ENCODE results near the gene CPEB4. TPM values are rescaled to one million over a fixed set of nuclear protein-coding genes. Genes with fewer than 3 reads are reported as not detected.
A peak's percentile ranks its signal among the peaks of the same experiment; 100 is the strongest.

The CPEB4 gene
- total RNA-seq, 4 donors from 2014 or later: 20.1 to 26.6 (median 24.2) TPM

DNA sequence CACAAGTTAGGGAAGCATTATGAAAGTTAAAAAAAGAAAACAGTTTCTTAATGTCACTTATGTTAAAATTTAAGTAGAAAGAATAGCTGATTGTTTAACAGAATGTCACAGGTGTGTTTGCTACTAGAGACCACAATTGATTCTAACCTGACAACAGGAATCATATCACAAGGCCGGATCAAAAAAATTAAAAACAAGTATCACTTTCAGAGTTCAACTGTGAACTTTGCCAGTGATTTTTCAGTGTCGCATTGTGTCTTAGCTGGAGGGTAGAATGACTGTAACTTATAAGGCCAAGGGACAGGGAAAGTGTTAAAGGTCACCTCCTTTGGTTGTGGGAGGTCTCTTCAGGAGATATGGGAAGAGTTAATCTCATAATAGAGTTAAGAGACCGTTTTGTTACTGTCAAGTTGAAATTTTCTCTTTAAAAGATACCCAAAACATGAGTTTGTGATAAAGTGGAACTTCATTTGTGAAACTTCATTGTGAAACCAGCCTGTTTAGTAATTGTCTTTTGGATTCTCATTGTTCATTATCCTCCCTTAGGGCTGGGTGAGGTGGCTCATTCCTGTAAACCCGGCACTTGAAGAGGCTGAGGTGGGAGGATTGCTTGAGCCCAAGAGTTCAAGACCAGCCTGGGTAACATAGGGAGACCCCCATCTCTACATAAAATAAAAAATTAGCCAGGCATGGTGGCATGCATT, 40.9 kb downstream of the CPEB4 start:
- no peaks in the 10 kb centered on the region for H3K36me3 ChIP-seq
- H3K27ac ChIP-seq: no peak overlapping the region
- H3K4me3 ChIP-seq: no peak overlapping the region
- TF ChIP-seq, protein P1, sequence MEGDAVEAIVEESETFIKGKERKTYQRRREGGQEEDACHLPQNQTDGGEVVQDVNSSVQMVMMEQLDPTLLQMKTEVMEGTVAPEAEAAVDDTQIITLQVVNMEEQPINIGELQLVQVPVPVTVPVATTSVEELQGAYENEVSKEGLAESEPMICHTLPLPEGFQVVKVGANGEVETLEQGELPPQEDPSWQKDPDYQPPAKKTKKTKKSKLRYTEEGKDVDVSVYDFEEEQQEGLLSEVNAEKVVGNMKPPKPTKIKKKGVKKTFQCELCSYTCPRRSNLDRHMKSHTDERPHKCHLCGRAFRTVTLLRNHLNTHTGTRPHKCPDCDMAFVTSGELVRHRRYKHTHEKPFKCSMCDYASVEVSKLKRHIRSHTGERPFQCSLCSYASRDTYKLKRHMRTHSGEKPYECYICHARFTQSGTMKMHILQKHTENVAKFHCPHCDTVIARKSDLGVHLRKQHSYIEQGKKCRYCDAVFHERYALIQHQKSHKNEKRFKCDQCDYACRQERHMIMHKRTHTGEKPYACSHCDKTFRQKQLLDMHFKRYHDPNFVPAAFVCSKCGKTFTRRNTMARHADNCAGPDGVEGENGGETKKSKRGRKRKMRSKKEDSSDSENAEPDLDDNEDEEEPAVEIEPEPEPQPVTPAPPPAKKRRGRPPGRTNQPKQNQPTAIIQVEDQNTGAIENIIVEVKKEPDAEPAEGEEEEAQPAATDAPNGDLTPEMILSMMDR (IDR thresholded peaks at IDR 0.05): no peak
- TF ChIP-seq EP300 (IDR thresholded peaks at IDR 0.05) (no peak), POLR2A (IDR thresholded peaks at IDR 0.05) (no peak)
- H3K9me3 ChIP-seq: no peaks in the 10 kb centered on the region
- DNase-seq (ENCODE audit: low spot score in 2 of 2): no peak
- no peaks in the 10 kb centered on the region for H3K27me3 ChIP-seq
- 63 to 74% methylated on average over 4 of the region's 4 CpGs for WGBS, 2 donors
- peaks cover 0 to 25% (median 5%) of the 10 kb centered on the region in 4 donors for H3K4me1 ChIP-seq

DNA sequence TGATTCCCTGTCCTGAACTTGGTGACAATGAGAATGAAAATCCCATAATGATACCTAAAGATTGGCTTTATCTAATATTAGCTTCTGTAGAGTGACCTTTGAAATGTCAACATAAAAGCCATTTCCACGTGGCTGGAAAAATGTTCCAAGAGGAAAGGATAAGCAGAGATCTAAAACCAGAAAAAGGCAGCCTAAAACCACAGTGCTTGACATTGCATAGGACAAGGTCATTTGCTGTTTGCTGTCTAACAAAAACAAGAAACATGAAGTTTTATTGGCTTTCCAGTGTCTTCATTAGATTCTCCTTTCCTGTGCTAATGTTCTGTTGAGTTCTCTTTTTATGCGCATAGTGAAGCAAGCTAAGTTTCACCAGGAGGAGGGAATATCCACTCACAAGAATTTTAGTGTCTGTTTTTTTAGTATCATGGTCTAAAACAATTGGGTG, 44.6 kb downstream of the CPEB4 start:
- H3K4me1 ChIP-seq: no peaks in the 10 kb centered on the region
- no peaks in the 10 kb centered on the region for H3K27me3 ChIP-seq
- TF ChIP-seq, protein P1 (IDR thresholded peaks at IDR 0.05): no peak
- no peak for TF ChIP-seq EP300 (IDR thresholded peaks at IDR 0.05)
- no peak for DNase-seq (ENCODE audit: low spot score in 2 of 2)
- no peak overlapping the region for H3K27ac ChIP-seq
- H3K9me3 ChIP-seq: no peaks in the 10 kb centered on the region
- no peaks in the 10 kb centered on the region for H3K36me3 ChIP-seq
- WGBS, 2 donors: 53 to 62% methylated on average over 2 of the region's 2 CpGs
- H3K4me3 ChIP-seq: no peak overlapping the region

DNA sequence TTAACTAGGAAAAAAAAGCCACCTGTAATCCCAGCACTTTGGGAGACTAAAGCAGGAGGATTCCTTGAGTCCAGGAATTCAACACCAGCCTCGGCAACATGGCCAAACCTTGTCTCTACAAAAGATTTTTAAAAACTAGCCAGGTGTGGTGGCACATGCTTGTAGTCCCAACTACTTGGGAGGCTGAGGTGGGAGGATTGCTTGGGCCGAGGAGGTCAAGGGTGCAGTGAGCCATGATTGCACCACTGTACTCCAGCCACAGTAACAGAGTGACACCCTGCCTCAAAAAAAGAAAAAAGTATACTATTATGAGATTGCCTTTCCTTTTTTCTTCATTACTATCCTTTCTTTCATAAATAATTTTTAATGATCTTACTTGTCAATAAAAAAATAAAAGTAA, 45.8 kb downstream of the CPEB4 start:
- H3K9me3 ChIP-seq: no peaks in the 10 kb centered on the region
- no peaks in the 10 kb centered on the region for H3K27me3 ChIP-seq
- no peak overlapping the region for H3K27ac ChIP-seq
- no peak overlapping the region for H3K4me3 ChIP-seq
- TF ChIP-seq POLR2A (IDR thresholded peaks at IDR 0.05) (no peak), EP300 (IDR thresholded peaks at IDR 0.05) (no peak)
- TF ChIP-seq, protein P1 (IDR thresholded peaks at IDR 0.05): no peak
- DNase-seq (ENCODE audit: low spot score in 2 of 2): no peak
- 70 to 95% methylated on average over 2 of the region's 2 CpGs for WGBS, 2 donors
- H3K36me3 ChIP-seq: no peaks in the 10 kb centered on the region
- H3K4me1 ChIP-seq: no peaks in the 10 kb centered on the region

DNA sequence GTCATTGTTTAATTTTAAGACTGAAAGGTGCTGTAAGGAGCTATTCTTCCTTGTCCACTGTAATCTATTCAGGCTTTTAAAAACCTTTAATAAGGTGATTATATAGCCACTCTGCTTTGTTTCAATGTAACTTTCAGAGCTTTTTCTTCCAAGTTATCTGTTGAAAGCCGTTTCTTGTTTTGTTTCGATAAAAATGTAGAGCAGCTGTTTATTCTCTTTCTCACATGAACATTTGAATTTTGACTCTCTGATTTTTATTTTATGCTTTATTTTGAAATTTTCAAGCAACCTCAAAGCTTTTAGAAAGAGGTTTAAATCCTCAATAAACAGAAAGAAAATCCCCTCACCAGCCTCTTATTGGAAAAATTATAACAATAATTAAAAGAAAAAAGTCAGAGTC, 47.2 kb downstream of the CPEB4 start:
- Histone ChIP-seq H3K4me1 (no peaks in the 10 kb centered on the region), H3K27me3 (no peaks in the 10 kb centered on the region), H3K27ac (no peak overlapping the region), H3K9me3 (no peaks in the 10 kb centered on the region), H3K36me3 (no peaks in the 10 kb centered on the region), H3K4me3 (no peak overlapping the region)
- 85 to 91% methylated on average over 2 of the region's 2 CpGs for WGBS, 2 donors
- no peak for DNase-seq (ENCODE audit: low spot score in 2 of 2)
- TF ChIP-seq EP300 (IDR thresholded peaks at IDR 0.05): no peak
- TF ChIP-seq, protein P1 (IDR thresholded peaks at IDR 0.05): no peak
- TF ChIP-seq POLR2A (IDR thresholded peaks at IDR 0.05): no peak

DNA sequence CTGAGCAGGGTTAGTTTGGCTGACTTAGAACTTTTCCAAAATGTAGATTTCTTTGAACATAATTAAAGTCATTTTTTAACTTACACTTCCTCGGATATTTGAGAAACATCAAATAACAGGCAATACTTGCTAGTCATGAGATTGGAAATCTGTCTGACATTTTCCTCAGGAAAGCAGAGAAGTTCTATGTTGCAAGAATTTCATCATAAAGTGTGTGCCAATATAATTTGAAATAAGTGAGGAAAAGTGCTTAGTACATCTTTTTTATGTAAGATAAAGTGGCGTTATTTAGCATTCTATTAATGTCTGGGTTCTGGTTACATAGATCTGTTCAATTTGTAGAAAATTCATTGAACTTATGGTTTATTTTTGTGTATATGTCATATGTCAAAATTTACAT, 52.1 kb downstream of the CPEB4 start:
- Histone ChIP-seq H3K4me3 (no peak overlapping the region), H3K4me1 (peaks cover 0 to 16% (median 0%) of the 10 kb centered on the region in 4 donors), H3K9me3 (no peaks in the 10 kb centered on the region), H3K27ac (no peak overlapping the region), H3K36me3 (peaks cover 0 to 8% (median 3%) of the 10 kb centered on the region in 3 donors), H3K27me3 (no peaks in the 10 kb centered on the region)
- 74 to 84% methylated on average over 2 of the region's 2 CpGs for WGBS, 2 donors
- no peak for DNase-seq (ENCODE audit: low spot score in 2 of 2)
- peak; percentile 9 to 50 for TF ChIP-seq EP300 (IDR thresholded peaks at IDR 0.05)
- TF ChIP-seq POLR2A (IDR thresholded peaks at IDR 0.05): no peak
- TF ChIP-seq, protein P1 (IDR thresholded peaks at IDR 0.05): no peak

All from tibial nerve (tissue), 4 donors.